Embryonic facial prominence (tissue), 1 donor: ENCODE data around the gene RNF214.

Experiments used
- DNase-seq: peaks from one replicate; pipeline ENCODE4 v3.0.0-alpha.2; 2016; ENCODE audit errors: extremely low spot score

Gene RNF214

DNA sequence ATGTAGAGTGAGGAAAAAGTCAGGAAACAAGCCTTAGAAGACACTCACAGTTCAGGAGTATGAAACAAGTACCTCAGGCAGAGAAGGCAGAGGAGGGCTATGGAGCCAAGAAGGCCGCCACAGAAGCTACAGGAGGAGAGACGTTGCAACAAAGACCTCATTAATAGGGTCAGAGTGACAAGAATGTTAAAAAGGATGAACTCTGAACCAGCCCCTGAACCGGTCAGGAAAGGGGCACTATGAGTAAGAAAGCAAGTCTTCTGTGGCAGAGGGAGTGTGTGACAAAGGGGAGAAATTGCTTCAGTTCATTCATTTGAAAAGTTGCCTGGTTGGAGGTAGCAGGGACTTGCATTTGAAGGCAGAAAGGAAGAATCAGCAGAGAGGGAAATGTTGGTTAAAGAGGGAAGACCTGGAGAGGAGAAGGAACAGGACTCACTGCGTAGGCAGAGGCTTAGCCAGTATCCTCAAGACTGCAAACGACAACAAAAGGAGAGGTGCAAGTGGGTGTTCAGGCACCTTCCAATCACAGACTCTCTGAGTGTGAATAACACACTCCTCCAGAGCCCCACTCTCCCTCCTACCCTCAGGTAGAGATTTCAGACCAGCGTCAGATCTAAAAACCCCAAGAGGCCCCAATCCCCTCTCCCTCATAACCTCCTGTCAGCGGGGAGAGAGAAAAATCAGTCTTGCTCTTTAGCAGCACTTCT lies 17.9 kb upstream of the RNF214 start:
- DNase-seq: no peak

DNA sequence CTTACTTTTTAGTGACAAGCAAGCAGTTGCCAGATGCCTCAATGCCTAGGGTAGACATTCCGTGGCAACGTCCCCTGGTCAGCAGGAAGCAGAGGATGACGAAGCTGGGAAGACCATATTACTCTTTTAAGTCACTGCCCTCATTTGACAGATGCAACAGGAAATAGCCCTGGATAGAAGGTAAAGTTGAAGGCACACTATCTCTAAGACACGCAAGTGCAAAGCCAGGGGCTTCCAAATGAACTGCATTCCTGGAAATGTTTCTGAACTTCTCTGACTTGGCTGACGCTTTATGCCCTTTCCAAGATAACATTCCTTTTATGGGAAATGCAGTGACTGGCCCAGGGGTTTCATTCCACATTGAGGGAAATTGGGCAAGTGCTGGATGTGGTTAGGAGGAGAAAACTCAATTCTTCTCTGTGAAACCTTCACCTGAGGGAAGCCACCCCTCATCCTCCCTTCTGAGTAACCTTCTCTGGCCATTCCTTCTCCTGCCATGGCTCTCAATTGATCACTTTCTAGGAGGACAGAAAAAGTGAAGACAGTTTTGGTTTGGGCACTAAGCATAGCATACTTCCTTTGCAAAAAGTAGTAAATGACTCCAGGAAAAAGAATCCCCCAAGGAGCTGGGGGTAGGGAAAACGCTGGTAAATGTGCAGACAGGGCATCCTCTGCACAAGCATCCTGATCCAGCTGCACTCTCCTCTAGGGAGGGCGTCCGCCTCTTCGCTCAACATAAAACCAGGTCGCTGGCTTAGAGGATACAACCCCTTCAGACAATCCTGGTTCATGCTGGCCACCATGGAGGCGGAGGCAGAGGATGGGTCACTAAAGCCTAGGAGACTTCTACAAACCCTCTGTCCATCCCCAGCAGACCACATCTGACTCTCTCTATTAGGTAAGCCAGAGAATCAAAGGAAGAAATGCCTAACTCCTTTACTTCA lies 15.1 kb upstream of the RNF214 start:
- no peak for DNase-seq

DNA sequence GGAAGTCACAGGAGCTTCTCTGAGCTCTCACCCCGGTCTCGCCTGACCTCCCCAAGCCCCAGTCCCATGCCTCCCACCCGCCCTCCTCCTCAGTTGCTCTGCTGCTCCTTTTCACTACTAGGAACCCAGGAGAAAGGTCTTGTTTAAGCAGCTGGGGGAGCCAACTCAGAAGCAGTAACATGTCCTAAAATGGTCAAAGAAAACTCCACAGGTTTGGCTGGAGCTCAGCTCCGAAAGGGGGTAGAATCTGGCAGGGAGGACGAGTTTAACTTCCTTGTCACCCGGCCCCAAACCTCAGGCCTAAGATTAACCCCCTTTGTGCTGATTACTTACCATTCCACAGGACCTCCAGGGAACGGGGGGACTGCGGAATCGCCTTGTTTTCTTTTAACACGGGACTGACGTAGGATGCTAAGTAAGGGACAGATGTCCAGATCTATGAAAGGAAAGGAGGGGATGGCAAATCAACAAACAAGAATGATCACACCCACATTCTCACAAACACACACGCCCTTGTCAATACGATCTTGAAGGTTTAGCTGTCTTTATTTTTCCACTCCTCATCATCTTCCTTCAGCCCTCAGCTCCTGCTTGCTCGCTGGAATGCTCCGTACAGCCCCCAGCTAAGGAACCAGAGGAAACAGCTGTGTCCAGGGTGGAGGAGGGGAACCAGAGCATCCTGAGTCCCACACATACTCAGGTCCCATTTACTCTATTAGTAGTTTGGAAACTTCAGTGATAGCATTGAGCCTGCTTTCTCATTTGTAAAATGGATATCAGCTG lies 14.1 kb upstream of the RNF214 start:
- DNase-seq: no peak

DNA sequence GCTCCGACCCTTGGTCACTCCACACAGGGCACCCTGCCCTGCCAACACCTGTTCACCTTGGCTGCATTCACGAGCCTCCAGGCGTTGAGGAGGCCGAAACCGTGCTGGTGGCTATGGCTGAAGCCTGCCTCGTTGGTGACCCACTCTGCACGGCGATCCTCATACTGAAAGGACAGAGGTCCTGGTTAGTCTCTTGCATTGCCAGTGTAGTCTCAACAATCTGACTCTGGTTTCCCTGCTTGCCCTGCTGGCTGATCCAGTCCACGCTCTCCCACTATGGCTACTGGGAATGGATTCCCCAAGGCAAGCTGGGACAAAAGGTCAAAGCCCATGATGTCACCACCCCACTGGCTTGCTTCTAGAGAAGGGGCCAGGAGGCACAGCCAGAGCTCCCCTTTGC lies 13.5 kb upstream of the RNF214 start:
- DNase-seq: no peak

DNA sequence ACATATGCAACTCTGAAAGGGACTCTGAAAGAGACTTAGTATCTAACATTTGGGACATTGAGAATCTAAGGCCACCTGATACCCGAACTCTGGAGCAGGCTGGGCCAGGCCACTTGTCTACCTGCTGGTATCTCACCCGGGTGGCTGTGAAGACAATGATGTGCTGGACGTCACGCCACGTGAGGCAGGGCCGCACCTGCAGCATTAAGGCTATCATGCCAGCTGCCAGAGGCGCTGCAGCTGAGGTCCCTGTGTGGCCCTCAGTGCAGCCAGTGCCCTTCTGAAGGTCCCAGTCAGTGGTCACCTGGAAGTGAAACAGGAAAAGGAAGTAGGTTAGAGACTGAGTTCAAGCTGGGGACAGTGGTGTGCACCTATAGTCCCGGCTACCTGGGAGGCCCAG lies 13.0 kb upstream of the RNF214 start:
- no peak for DNase-seq

DNA sequence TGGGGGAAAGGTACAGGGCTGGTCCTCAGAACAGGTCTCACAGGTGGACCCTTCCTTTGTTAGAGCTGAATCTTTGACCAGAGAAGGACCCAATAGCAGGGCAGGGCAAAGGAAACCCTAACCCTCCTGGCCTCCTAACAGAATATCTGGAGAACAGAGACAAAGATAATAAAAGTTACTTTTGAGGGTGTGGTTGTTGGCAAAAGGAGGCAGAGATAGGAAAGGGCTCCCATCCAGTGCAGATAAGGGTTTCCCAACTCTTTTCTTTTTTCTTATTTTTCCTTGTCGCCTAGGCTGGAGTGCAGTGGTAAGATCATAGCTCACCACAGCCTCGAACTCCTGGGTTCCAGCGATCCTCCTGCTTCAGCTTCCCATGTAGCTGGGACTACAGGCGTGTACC lies 12.5 kb upstream of the RNF214 start:
- no peak for DNase-seq

DNA sequence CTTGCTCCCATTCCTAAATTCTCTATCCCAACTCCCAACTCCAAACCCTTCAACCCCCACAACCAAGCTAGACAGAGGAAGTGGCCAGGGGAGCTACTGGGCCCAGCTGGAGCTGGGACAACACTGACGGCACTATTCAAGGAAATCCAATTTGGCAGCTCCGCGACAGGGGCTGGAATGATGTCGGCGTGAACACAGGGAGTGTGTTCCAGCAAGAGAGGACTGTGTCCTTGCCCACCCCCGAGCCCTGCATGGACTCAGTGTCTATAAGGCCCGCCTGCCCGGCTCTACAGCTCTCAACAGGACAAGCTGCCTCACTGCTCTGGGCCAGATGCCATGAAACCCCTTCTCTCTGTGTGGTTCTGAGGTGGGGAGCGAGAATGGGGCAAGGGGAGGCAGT lies 11.9 kb upstream of the RNF214 start:
- DNase-seq: no peak

DNA sequence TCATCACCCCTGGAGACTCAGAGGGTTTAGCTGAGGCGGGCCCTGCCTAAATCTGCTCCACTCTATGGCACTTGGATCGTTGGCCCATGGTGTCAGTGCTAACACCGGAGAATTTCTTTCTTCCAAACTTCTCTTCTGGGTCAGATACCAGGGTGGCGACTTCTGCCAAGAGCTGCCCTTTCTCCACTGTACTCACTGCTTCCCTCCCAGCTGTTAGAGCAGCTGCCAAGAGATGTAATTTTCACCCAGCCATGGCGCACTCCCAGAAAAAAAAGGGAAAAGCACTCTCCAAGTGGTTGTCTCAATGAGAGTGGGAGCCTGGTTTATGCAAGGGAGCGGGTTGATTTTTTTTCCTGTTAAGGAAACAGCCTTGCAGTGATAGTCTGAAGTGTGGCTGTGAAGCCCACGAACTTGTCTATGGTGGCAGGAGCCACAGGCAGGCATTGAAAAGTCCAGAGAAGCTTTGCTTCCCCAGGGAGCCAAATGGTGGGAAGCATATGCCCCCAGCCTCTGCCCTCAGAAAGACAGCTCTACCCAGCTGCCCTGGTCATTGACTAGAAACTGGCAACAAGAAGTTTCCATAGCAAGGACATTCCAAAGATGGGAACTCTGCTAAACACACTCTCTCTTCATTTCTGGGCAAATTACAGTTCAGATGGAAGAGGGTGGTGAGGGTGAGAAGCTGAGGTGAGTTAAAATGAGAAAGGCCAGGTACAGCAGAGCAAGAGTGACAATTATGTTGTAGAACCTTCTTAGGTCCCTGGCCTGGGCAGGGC lies 11.3 kb upstream of the RNF214 start:
- DNase-seq: no peak

DNA sequence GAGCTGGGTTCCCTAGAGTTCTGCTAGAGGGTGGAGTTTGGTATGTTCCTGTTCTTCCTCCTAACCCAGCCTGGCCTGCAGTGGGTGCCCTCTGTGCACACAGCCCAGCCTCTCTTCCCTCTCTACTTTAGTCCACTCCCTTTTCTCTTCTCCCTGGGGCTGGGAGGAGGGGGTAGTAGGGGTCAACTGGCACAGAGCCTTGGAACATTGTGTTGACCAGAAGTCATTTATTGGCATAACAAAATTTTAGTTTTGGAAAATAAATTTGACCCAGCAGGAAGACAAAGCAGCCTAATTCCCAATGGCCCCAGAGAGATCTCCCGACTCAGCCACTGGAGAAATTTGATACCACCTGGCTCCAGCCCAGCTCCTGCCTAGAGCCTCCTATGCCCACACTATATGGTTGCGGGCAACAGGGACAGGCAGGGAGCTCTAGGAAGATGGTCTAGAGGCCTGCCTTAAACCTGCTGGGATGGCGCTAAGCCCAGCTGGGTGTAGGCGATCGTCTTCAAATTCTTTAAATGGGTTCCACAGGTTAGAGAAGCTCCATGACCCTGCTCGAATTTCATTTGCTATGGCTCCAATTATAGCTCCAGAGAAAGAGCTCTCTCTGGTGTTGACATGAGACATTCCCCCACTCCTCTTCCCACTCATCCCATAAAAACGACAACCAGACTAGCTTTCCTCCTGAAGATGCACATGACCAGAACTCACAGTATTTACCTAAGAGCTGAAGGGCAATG lies 10.5 kb upstream of the RNF214 start:
- no peak for DNase-seq

DNA sequence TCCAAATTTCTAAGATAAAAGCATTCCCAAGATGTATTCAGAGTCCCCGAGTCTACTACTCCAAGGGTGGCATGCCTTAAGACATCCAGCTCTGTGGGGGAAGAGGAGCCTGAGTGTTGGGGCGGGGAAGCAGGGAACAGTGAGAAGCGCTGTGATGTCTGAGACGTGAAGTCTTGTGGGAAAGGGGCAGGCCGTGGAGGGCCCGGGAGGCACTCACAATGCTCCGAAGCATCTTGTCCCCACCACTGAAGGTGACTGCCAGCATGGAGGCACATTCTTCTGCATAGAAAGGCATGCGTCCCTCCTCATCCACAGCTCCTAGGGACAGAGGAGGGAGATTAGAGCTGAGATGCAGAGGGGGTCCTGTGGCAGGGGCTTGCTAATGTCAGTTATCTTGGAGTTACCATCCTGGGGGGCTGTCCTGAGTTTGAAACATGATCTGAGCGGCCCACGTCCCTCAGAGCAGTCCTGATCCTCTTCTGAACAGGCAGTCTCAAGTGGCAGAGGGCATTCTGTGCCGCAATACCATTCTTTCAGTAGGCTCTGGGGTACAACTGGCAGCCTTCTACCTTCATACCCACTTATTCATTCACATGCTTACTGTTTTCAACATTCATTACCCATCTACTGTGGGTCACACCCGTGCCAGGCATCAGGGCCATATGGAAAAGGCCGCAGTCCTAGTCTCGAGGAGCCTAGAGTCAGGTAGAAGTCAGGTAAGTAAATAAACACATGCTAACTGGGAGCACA lies 9.3 kb upstream of the RNF214 start:
- no peak for DNase-seq

DNA sequence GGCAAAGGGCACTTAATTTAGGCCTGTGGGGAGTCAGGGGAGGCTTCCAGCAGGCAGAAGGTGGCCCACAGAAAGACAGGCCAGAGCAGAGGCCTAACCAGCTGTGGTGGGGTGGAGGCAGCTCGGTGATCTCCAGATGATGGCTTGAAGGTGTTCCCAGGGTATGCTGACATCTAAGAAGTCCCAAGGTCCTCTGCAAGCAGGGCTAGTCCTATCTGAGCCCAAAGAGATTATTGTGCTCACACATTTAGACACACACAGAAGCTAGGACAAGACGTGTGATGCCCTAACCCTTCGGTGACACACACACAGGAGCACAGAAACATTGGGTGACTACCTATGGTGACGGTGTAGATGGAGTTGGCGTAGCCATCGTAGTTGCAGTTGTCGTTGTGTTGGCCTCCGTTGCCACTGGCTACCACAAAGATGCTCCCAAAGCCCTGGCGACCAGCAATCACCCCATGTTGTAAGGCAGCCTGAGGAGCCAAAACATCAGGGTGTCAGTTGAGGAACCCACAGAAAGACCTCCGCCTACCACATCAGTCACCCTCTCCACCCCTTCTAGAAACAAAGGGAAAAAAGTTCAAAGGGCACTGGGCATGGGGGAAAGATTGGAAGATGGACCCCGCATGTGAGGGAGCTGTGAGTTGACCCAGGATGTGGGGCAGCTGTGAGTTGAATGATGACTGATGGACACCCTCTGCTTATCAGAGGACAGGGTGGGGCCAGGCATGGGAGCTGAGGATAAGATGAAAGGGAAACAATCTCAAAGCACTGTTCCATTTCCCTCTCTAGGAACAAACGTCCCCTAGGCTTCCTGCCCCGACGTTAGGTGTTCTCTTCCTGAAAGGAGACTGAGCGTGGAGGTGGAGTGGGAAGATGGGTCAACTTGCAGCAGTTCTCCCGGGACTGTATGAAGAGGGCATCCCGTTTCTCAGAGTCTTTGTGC lies 8.5 kb upstream of the RNF214 start:
- DNase-seq: no peak

DNA sequence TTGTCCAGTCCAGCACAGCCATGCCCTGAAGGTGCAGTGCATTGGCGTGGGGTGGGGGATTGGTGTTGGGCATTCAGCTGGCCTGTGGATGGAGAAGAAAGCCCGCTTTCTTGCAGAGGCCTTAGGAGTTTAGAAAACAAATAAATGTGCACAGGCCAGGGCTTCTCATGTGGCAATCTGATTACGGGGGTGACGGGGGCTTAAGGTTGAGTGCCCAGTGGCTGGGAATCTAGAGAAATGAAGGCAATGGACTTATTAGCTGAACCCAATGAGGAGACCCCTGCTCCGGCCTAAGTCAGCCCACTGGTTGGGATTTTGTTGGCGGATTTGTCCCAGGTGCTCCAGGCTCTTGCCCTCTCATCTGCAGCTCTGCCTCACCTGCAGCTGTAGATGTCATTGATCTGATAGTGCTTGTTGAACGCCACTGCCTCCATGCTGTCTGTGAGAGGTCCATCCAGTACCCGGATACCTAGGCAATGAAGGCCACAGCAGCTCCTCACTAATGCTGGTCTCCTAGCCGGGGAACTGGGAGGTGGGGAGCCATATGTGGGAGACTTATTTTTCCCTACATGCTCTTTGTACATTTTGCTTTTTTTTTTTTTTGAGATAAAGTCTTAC lies 6.8 kb upstream of the RNF214 start:
- no peak for DNase-seq

DNA sequence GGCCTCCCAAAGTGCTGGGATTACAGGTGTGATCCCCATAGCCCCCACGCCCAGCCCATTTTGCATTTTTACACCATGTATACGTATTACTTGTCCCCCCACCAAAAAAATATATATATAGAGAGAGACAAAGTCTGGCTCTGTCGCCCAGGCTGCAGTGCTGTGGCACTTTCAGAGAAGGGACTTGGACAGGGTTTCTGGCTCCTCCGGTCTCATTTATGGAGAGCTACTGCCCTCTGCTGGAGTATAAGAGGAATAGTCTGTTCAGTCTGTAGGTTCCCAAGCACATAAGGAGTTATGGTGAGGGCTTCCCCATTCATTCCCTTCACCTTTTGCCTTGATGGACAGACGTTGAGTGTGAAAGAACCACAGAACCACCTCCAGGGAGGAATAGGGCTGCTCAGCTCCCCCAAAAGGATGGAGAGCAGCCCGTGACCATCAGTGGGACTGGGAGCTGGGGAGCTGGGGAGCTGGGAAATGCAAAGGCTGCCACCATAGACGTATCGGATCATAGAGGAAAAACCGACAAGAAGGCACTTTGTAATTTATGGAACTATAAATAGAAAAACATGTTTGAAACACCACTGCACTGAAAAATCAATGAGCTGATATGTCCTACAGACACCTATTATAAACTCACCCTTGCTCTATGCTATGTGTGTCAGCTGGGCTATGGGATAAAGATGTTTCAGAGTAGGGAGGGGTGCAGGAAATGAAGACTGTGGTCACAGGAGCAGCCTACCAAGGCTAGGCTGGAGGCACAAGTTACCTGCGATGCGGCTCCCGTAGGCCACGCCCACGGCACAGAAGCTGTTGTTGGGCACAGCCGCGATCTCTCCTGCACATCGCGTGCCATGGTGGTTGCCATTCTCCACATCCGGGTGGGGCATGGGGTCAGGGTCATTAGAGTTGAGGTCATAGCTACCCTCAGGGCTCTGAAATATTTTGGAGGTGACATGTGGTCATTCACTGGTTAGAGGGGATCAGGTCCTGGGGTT lies 5.8 kb upstream of the RNF214 start:
- peak; percentile 78 for DNase-seq

DNA sequence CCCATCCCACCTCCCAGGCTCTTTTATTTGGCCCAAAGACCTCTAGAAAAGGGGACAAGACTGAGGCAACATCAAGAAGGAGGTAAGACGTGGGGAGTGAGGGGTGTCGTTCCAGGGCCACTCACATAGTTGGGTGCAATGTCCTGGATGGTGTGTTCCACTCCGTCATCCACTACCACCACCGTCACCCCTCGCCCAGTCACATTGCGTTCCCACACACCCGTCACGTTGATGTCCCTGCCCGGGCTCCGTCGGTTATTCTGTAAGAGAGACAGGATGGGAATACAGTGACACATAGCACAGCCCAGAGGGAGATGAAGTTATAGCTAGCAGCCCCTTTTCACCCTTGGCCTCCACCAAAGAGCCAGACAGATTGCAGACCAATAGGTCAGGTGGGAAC lies 4.4 kb upstream of the RNF214 start:
- DNase-seq: no peak

DNA sequence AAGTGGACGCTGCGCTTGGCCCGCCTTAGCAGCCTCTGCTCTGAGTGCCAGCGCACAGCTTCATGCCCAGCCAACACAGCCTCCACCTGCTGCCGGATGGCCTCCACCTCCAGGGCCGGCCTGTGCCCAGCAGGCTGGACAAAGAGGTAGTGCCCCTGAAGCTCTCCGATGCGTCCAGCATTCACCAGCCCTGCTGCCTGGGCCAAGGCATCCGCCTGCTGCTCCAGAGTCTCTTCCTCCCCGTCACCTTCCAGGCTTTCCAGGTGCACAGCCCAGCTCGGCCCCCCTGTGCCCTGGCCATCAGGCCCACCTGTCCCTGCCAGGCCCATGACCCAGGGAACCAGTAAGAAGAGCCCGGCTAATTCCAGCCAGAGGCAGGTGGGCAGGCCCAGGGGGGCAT lies 3.1 kb upstream of the RNF214 start:
- no peak for DNase-seq

DNA sequence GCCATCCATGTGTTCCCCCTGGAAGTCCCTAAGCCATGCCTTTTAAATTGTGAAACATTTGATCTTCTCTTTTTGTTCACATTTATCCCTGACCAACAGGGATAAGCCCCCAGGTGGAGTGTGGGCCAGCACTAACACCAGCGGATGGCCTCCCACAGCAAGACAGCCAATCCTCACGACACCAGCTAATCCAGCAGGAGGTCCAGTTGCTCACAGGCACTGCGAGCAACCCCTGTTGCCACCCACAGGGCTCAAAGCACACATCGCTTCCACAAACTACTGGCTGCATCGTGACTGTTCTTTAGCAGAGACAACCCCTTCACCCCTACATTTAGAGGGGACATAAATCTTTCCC lies 2.6 kb upstream of the RNF214 start:
- DNase-seq: no peak

DNA sequence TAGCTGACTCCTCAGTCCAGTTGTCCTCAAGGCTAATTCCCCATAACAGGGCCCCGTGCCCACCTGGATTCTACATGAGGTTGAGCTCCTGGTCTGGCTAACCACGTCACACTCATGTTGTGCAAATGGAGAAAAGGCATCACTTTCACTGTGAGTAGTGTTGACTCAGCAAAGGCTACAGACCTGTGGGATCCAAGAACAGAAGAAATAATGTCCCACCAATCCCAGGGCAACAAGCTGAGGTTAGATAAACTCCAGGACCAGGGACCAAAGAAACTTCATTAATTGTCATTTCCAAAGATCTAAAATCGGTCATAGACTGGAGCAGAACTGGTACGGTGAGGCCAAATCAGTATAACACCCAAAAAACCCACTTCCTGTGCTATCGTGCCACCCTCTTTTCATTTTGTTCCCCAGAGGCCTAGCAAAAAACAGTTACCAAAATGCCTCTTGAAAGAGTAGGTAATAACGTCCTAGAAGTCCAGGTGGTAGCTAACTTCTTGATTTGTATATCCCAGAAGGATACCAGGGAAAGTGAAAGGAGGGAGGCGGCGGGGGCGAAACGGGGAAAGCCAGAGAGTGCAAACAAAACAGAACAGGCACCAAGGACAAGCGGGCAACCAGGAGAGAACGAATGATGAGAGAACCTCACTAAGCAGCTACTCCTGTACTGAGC lies 2.0 kb upstream of the RNF214 start:
- DNase-seq: no peak
